Left colon (tissue), 2 donors: ENCODE results near the gene DNAJB13. TPM values are rescaled to one million over a fixed set of nuclear protein-coding genes. Genes with fewer than 3 reads are reported as not detected.

Experiments
- total RNA-seq, 2 donors: library from RNA; stranded (reverse); fragmentation: NEBNext Ultra II Directional; extraction: Animal tissue kit (Norgen Biotek cat#: 25700); gene quantifications; one replicate each; pipeline ENCODE4 v1.2.1, GENCODE V29; 2021
- donor health status: DM: no; HTN: no; CAD: no.
- donor health status: DM: yes; HTN: yes; CAD: no.

DNAJB13 gene
- total RNA-seq, 2 donors from 2014 or later = not detected

Other genes with a start within 250 kb of the DNAJB13 start
- 100 to 1,000 TPM; 144 to 154 TPM for gene RAB6A, start 190.0 kb upstream of the DNAJB13 start, total RNA-seq
- 10 to 100 TPM; 39.9 to 44.1 TPM for gene MRPL48, start 163.2 kb upstream of the DNAJB13 start, total RNA-seq
- gene COA4, start 74.2 kb upstream of the DNAJB13 start, total RNA-seq = 10 to 100 TPM; 55.9 to 72.5 TPM
- 10 to 100 TPM; 11.4 to 12.2 TPM for gene PAAF1, start 74.0 kb upstream of the DNAJB13 start, total RNA-seq
- gene UCP2, start 31.8 kb downstream of the DNAJB13 start, total RNA-seq = 10 to 100 TPM; 33.9 to 46.7 TPM
- 1 to 10 TPM; 1.1 to 2.4 TPM for gene UCP3, start 58.1 kb downstream of the DNAJB13 start, total RNA-seq
- 10 to 100 TPM; 19.2 to 22.7 TPM for gene C2CD3, start 220.0 kb downstream of the DNAJB13 start, total RNA-seq
- 10 to 100 TPM; 26.7 to 28.3 TPM for gene PPME1, start 220.3 kb downstream of the DNAJB13 start, total RNA-seq